ENCODE results near the gene NR2F2. TPM values are rescaled to one million over a fixed set of nuclear protein-coding genes. Genes with fewer than 3 reads are reported as not detected.
A peak's percentile ranks its signal among the peaks of the same experiment; 100 is the strongest.

NR2F2 gene
- total and polyA plus RNA-seq, 2 experiments from 2014 or later = 0.16 TPM; not detected in 1

DNA sequence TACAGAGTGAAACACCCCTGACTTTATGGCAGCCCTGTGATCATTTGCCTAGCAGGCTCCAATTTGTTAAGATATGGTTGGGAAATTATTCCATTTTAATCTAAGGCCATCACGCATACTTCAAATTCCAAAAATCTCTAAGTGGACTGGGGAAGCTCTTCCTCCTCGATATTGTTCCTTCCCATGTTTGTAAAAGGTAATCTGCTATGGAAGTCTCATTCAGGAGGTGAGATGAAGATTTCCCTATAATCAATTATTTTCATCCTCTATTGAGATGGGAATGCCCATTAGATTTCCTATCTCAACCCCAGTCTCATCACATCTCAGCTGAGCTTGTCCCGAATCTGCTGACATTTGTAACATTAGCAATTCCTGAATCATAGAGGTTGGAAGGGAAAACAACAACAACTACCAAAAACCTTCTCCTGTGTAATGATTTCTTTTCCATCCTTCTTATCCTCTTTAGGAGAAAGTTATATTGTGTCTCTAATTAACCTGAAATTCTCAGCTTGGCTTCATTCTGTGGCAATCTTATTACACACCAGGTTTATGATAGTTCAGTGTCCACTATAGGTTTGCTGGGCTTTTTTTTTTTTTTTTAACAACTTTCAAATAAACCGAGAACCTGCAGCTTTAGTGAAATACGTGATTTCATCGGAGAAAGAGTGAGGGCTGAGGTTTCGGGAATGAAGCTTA is 2.2 kb upstream of the NR2F2 start:
- Histone ChIP-seq H3K4me2 (peak overlapping the region; percentile 77), H3K4me1 (ENCODE audit: insufficient read depth) (peaks cover 82% of the 10 kb centered on the region), H3F3A (replicated peaks; ENCODE audit: low read depth) (peaks cover 53% of the 10 kb centered on the region), H3K27ac (ENCODE audit: low read depth) (no peak overlapping the region), H3K27me3 (ENCODE audit: insufficient read depth) (peaks cover 95% of the 10 kb centered on the region), H3K79me2 (replicated peaks; ENCODE audit: insufficient read depth) (no peaks in the 10 kb centered on the region), H4K20me1 (replicated peaks; ENCODE audit: insufficient read depth) (peaks cover 21% of the 10 kb centered on the region; the same call in 1 of the 2 replicates), H3K9me2 (ENCODE audit: insufficient read depth) (no peaks in the 10 kb centered on the region), H3K4me3 (peak overlapping the region; percentile 54; the same call in 1 of the 2 replicates), H2AFZ (no peak overlapping the region), H3K36me3 (ENCODE audit: insufficient read depth) (no peaks in the 10 kb centered on the region)
- Mint-ChIP-seq H3K9me3 (peaks cover 3% of the 10 kb centered on the region), H3K27ac (no peak overlapping the region), H3K4me3 (peak overlapping the region; percentile 31; the same call in 1 of the 3 replicates), H3K36me3 (ENCODE audit: low read depth) (no peaks in the 10 kb centered on the region), H3K27me3 (ENCODE audit: insufficient read depth, low read depth, poor library complexity) (peaks cover 93% of the 10 kb centered on the region), H3K4me1 (peaks cover 62% of the 10 kb centered on the region)
- DNase-seq (ENCODE audit: low spot score) (no peak), ATAC-seq (no peak)
- TF ChIP-seq EZH2 (IDR thresholded peaks at IDR 0.05; ENCODE audit: low read depth, unreplicated experiment) = peak; percentile 66
- TF ChIP-seq ZNF331 (CRISPR knock-in tag; IDR thresholded peaks at IDR 0.05; ENCODE audit: low read depth) = no peak

DNA sequence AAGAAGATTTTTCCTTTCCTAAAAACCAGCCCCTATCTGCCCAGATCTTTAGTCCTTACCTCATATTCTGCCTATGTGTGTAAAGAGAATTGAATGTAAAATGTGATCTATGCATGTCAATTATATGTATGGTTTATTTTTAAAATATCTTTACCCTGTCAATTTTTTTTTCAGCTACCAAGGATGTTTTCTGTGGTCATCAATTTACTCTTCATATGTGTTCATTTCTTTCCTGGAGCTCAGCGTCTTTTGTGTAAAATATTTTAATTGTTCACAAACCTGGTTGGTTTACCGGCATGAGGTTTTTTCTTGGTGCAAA is 1.7 kb upstream of the NR2F2 start:
- Mint-ChIP-seq H3K4me1 (peaks cover 67% of the 10 kb centered on the region), H3K4me3 (no peak overlapping the region; the same call in 2 of the 3 replicates), H3K27ac (no peak overlapping the region), H3K27me3 (ENCODE audit: insufficient read depth, low read depth, poor library complexity) (peaks cover 93% of the 10 kb centered on the region), H3K9me3 (peaks cover 3% of the 10 kb centered on the region), H3K36me3 (ENCODE audit: low read depth) (no peaks in the 10 kb centered on the region)
- Histone ChIP-seq H3K27me3 (ENCODE audit: insufficient read depth) (peaks cover 95% of the 10 kb centered on the region), H3K4me1 (ENCODE audit: insufficient read depth) (peaks cover 81% of the 10 kb centered on the region), H2AFZ (no peak overlapping the region), H3K9me2 (ENCODE audit: insufficient read depth) (no peaks in the 10 kb centered on the region), H4K20me1 (replicated peaks; ENCODE audit: insufficient read depth) (peaks cover 21% of the 10 kb centered on the region; the same call in 1 of the 2 replicates), H3K27ac (ENCODE audit: low read depth) (no peak overlapping the region), H3F3A (replicated peaks; ENCODE audit: low read depth) (peaks cover 53% of the 10 kb centered on the region), H3K4me3 (no peak overlapping the region), H3K4me2 (peak overlapping the region; percentile 86; the same call in 1 of the 2 replicates), H3K36me3 (ENCODE audit: insufficient read depth) (no peaks in the 10 kb centered on the region), H3K79me2 (replicated peaks; ENCODE audit: insufficient read depth) (no peaks in the 10 kb centered on the region)
- DNase-seq (ENCODE audit: low spot score) (no peak), ATAC-seq (no peak)
- no peak for TF ChIP-seq POLR2AphosphoS5 (IDR thresholded peaks at IDR 0.05; ENCODE audit: low read depth)
- no peak for TF ChIP-seq ZNF331 (CRISPR knock-in tag; IDR thresholded peaks at IDR 0.05; ENCODE audit: low read depth)
- TF ChIP-seq EZH2phosphoT487 (IDR thresholded peaks at IDR 0.05; ENCODE audit: unreplicated experiment) = no peak
- TF ChIP-seq EZH2 (IDR thresholded peaks at IDR 0.05; ENCODE audit: low read depth, unreplicated experiment) = no peak
- TF ChIP-seq, protein P1, sequence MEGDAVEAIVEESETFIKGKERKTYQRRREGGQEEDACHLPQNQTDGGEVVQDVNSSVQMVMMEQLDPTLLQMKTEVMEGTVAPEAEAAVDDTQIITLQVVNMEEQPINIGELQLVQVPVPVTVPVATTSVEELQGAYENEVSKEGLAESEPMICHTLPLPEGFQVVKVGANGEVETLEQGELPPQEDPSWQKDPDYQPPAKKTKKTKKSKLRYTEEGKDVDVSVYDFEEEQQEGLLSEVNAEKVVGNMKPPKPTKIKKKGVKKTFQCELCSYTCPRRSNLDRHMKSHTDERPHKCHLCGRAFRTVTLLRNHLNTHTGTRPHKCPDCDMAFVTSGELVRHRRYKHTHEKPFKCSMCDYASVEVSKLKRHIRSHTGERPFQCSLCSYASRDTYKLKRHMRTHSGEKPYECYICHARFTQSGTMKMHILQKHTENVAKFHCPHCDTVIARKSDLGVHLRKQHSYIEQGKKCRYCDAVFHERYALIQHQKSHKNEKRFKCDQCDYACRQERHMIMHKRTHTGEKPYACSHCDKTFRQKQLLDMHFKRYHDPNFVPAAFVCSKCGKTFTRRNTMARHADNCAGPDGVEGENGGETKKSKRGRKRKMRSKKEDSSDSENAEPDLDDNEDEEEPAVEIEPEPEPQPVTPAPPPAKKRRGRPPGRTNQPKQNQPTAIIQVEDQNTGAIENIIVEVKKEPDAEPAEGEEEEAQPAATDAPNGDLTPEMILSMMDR (conservative IDR thresholded peaks at IDR 0.05; ENCODE audit: low read depth in 2 of 2) = no peak
- no peak for TF ChIP-seq ZNF114 (CRISPR knock-in tag; IDR thresholded peaks at IDR 0.05)
- TF ChIP-seq STAT1 (IDR thresholded peaks at IDR 0.05; ENCODE audit: unreplicated experiment) = no peak
- TF ChIP-seq NANOG (IDR thresholded peaks at IDR 0.05; ENCODE audit: borderline replicate concordance) = no peak
- TF ChIP-seq, protein P2, sequence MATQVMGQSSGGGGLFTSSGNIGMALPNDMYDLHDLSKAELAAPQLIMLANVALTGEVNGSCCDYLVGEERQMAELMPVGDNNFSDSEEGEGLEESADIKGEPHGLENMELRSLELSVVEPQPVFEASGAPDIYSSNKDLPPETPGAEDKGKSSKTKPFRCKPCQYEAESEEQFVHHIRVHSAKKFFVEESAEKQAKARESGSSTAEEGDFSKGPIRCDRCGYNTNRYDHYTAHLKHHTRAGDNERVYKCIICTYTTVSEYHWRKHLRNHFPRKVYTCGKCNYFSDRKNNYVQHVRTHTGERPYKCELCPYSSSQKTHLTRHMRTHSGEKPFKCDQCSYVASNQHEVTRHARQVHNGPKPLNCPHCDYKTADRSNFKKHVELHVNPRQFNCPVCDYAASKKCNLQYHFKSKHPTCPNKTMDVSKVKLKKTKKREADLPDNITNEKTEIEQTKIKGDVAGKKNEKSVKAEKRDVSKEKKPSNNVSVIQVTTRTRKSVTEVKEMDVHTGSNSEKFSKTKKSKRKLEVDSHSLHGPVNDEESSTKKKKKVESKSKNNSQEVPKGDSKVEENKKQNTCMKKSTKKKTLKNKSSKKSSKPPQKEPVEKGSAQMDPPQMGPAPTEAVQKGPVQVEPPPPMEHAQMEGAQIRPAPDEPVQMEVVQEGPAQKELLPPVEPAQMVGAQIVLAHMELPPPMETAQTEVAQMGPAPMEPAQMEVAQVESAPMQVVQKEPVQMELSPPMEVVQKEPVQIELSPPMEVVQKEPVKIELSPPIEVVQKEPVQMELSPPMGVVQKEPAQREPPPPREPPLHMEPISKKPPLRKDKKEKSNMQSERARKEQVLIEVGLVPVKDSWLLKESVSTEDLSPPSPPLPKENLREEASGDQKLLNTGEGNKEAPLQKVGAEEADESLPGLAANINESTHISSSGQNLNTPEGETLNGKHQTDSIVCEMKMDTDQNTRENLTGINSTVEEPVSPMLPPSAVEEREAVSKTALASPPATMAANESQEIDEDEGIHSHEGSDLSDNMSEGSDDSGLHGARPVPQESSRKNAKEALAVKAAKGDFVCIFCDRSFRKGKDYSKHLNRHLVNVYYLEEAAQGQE (IDR thresholded peaks at IDR 0.05; ENCODE audit: unreplicated experiment) = no peak
- TF ChIP-seq JUNB (IDR thresholded peaks at IDR 0.05; ENCODE audit: unreplicated experiment) = no peak
- TF ChIP-seq, protein P3, sequence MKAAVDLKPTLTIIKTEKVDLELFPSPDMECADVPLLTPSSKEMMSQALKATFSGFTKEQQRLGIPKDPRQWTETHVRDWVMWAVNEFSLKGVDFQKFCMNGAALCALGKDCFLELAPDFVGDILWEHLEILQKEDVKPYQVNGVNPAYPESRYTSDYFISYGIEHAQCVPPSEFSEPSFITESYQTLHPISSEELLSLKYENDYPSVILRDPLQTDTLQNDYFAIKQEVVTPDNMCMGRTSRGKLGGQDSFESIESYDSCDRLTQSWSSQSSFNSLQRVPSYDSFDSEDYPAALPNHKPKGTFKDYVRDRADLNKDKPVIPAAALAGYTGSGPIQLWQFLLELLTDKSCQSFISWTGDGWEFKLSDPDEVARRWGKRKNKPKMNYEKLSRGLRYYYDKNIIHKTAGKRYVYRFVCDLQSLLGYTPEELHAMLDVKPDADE (IDR thresholded peaks at IDR 0.05) = no peak
